Amniotic stem cell (primary cell): ENCODE results near the gene FGF12.

ENCODE experiments used
- DNase-seq: peaks from one replicate; lab custom pipeline; 2025; lab: John Stamatoyannopoulos, UW

The FGF12 gene

GRCh38 chr3:192684151-192684550 is 43.2 kb downstream of the FGF12 start:
- DNase-seq: no peak

DNA sequence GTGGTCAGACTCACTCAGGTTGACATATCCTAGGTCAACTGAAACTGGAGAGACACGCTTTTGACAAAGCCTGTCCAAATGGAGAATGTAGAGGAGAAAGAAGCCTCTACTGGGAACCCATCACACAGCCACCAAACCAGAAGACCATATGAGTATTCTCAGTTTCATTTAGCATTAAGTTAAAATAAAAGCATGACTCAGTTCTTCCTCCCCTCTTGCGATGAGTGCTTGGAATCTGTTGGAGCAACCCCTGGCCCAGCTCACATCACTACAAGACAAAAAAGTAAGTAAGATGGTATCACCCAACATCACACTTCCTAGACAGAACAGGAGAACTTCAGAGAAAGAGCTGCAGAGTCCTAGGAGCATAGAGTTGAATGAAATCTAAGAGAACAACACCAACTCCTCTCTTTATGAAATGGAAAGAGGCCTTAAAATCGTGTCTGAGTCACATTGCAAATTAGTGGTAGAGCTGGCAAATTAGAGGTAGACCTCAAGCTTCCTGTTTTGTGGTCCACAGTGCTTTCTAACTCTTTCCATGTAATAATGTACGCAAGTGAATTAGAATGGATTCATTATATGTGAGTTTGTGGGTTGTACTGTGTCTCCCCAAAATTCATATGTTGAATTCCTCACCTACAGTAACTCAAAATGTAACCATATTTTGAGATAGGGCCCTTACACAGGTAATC is 51.2 kb downstream of the FGF12 start:
- DNase-seq: no peak

DNA sequence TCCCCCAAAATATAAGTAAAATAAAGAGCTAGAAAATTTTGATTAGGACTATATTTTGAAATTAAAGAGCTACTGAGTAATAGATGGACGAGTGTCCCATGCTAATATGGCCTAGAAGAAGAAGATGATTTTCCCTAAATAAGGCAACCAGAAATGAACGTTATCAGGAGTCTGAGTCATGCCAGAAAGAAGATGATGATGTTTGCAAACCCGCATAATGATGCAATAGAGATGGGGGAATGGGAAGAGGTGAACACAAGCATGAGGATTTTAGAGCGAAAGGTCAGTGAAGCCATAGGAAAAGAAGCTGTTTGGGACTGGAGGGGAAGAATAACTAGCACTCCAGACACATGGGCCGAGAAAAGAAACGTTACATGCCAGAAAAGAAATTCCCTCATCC is 71.7 kb downstream of the FGF12 start:
- DNase-seq: no peak

DNA sequence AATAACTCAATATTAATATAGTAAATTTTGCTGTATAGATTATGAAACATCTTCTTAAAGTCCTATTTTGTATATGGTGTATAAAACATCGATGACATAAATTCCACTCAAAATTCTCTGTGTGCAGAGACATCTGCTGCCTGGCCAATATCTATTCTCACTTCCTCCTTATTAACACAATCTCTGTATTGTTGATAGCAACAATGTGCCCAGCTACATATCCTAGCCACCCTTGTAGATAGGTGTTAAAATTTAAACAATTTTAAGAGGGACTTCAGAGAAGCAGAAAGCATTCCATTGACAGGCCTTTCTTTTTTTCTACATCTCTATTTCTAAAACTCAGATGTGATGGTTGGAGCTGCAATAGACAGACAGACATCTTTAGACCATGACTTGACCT is 72.3 kb downstream of the FGF12 start:
- no peak for DNase-seq

- no peak for DNase-seq
Measured at GRCh38 chr3:192653862-192654261, 73.5 kb downstream of the FGF12 start.

- DNase-seq: no peak
Measured at GRCh38 chr3:192652727-192653126, 74.6 kb downstream of the FGF12 start.

GRCh38 chr3:192651836-192652512 is 75.4 kb downstream of the FGF12 start:
- DNase-seq: no peak

GRCh38 chr3:192645437-192645836 is 81.9 kb downstream of the FGF12 start:
- no peak for DNase-seq

- no peak for DNase-seq
Measured at GRCh38 chr3:192642651-192643050, 84.7 kb downstream of the FGF12 start.

GRCh38 chr3:192641919-192642318 is 85.4 kb downstream of the FGF12 start:
- DNase-seq: no peak

- DNase-seq: no peak
Measured at GRCh38 chr3:192639987-192640386, 87.4 kb downstream of the FGF12 start.

- DNase-seq: no peak
Measured at GRCh38 chr3:192637803-192638202, 89.5 kb downstream of the FGF12 start.

DNA sequence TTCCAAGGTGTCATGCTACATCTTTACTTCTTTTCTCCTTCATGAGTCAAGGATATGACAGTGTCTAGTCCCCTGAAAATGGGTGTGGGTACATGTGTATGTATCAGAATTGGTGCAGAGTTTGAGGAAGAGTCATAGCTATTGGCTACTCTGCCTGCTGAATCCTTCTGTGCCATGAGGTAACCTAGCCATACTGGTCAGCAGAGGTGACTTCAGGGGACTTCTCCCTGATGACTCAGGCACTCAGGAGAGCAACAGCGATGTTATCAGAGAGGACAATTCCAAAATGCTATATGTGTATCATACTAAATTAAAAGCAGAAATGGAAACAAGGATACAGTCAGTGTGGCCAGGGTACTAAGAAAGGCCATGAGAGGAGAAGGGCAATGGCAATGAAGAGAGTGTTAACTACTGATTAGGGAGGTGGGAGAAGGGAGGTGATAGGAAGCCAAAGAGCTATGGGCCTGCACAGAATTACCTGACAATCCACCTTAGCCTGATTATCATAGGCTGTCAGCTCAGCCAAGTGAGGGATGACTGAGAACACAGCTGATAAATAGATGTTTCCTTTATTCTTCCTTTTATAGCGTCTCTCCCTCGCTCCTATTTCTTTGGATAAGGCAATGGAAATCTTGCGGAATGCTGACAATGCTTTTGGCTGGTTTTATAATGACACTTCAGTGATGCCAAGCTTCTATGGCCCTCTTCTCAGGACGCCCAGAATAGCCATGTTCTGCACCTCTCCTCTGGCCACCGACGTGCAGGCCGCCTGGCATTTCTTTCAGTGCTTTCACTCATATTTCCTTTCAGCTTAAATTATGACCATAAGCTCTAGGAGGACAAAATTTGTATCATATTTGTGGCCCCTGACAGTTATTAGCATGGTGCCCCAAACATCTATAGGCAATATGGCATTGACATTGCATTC is 90.6 kb downstream of the FGF12 start:
- DNase-seq: no peak

DNA sequence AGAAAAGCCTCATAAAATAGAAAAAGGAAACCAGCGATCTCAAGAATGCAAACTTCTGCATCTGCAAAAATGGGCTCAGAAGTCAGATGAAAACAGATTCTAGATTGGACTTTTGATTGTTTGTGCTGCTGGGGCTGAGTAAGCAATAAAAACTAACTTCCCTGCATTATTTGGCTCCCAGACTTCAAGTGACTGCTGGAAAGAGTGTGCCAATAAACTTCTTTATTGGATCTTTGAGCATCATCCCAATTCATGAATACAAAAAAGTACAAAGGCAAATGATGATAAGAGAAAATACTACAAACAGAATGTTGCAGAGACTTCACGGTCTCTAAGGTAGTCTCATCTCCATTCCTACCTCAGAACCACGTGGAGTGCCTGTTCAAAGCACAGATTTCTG is 97.9 kb downstream of the FGF12 start:
- DNase-seq: no peak

- no peak for DNase-seq
Measured at GRCh38 chr3:192621909-192622308, 105.4 kb downstream of the FGF12 start.

GRCh38 chr3:192620275-192620674 is 107.1 kb downstream of the FGF12 start:
- DNase-seq: no peak

DNA sequence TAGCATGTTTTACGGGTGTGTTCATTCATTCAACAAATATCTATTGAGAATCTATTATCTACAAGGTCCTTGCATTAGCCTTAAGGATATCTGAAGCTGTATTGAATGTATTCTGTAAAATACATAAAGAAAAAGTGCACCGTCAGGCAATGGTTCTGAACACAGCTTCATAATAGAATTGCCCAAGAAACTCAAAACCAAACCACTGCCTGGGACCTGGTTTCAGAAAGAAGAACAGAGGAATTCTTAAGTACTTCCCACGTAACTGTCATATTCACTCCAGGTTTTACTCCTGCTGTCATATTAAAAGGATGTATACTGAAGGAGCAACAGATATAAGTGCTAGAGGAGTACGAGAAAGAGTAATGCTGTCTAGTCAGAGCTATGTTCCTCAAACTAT is 115.9 kb downstream of the FGF12 start:
- DNase-seq: no peak

- no peak for DNase-seq
Measured at GRCh38 chr3:192608726-192609600, 118.4 kb downstream of the FGF12 start.

DNA sequence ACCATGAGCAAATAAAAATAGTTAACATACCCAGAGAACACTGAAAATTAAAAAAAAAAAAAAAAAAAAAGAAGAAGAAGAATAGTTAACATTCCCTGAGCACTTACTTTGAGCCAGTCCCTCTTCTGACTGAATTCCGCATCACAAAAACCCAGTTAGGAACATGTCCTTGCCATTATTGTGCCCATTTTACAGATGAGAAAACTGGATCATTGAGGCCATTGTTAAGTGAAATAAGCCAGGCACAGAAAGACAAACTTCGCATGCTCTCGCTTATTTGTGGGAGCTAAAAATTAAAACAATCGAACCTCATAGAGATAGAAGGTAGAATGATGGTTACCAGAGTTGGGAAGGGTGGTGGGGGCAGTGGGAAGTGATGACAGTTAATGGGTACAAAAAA is 119.5 kb downstream of the FGF12 start:
- DNase-seq: no peak

GRCh38 chr3:192597913-192598312 is 129.4 kb downstream of the FGF12 start:
- DNase-seq: no peak

DNA sequence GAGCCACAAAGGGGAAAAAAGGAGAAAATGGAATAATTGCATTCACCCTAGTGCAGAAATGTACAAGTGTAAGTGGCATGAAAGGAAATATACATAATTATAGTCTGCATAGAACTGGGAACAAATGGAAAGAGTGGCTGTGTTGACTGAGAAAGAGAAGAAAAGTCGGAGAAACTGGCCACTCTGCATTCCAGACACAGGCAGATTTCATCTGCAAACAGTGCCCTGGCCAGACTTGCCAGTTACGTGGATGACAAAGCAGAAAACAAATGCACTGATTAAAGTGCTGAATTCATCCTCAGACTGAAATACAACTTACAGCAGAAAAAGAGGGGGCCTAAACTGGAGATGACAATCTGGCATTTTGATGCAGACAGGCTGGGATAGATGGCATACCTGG is 129.8 kb downstream of the FGF12 start:
- no peak for DNase-seq

DNA sequence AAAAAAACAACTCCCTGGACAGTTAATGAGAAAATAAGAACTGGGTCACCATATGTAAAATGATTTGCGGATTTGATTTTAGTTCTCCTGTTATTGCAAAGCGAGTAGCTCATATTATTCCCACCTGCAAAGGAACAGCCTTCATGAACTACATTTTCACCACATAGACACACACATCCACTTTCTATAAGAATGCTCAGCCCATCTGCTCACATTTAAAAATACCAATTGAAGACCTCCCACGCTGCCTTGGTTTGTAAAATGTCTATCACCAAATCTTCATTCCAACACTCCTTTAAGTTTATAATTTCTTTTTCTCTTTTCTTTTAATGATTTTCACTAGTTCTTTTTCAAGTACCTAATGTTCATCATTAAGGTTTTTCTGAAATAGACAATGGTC is 148.6 kb downstream of the FGF12 start:
- no peak for DNase-seq
